ENCODE data around the gene HBP1.

HBP1 gene

DNA sequence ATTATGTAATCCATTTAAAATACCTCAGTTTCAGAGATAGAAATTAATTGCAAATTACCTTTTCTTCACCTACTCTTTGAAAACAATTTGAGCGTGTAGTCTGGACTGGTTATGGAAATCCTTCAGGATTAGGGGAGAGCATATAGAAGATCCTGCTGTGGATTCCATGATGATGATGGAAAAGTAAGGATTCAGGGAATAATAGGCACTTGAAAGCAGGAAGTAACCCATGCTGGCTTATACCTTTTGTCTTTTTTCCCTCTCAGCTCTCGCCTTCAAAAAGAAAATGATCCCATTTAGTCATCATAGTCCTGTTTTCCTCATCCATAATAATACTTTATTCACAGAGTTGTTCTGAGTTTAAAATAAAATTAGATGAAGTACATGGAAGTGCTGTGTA, 4.4 kb downstream of the HBP1 start:
- Histone ChIP-seq H3K36me3 (ENCODE audit: insufficient read depth, insufficient read length, low read length) (no peaks in the 10 kb centered on the region), H3K9ac (ENCODE audit: insufficient read length, low read depth) (no peak overlapping the region), H3K27me3 (ENCODE audit: insufficient read depth, insufficient read length) (no peaks in the 10 kb centered on the region), H3K4me1 (ENCODE audit: insufficient read depth, insufficient read length) (no peaks in the 10 kb centered on the region), H3K9me3 (ENCODE audit: insufficient read depth, low read length) (no peaks in the 10 kb centered on the region), H3K4me3 (ENCODE audit: insufficient read length, low read depth) (no peak overlapping the region)
- TF ChIP-seq YY1 (IDR thresholded peaks at IDR 0.05; ENCODE audit: insufficient read depth, insufficient read length) (no peak), ZNF274 (IDR thresholded peaks at IDR 0.05; ENCODE audit: low read depth, low read length) (no peak), SUZ12 (IDR thresholded peaks at IDR 0.05; ENCODE audit: extremely low read depth, insufficient read depth, insufficient read length) (no peak)
- DNase-seq (ENCODE audit: low read depth, low spot score), result no peak

DNA sequence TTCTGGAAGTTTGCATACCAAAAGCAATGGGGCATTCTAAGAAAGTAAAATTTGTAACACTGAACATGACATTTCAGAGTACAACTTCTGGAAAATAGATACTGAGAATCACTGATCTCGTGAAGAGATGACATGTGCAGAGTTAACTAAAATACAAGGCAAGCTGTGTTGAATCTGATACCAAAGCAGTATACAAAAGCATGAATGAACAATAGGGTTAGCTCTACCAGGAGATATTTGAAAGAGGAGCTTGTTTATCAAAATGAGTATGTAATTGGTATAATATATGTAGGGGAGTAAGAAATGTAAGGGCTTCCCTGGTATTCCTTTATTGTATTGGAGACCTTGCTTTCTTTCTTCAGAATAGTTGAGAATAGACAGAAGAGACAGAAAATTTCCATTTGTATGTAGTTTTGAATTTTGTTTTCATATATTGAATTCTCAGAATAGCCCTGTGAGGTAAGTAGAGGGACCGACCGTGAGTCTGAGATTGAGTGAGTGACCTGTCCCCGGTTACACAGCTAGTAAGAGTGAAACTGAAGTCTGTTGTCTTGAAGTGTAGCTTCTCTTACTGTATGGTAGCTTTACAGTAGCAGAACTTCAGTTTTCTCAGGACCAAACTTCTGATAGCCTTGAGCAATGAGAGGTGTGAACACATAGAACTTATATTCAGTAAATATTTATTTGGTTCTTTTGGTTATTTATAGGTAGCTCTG, 5.0 kb downstream of the HBP1 start:
- Histone ChIP-seq H3K4me3 (ENCODE audit: insufficient read length, low read depth) (no peak overlapping the region), H3K36me3 (ENCODE audit: insufficient read depth, insufficient read length, low read length) (no peaks in the 10 kb centered on the region), H3K9ac (ENCODE audit: insufficient read length, low read depth) (no peak overlapping the region), H3K4me1 (ENCODE audit: insufficient read depth, insufficient read length) (no peaks in the 10 kb centered on the region), H3K9me3 (ENCODE audit: insufficient read depth, low read length) (no peaks in the 10 kb centered on the region), H3K27me3 (ENCODE audit: insufficient read depth, insufficient read length) (no peaks in the 10 kb centered on the region)
- no peak for DNase-seq (ENCODE audit: low read depth, low spot score)
- TF ChIP-seq ZNF274 (IDR thresholded peaks at IDR 0.05; ENCODE audit: low read depth, low read length) (no peak), SUZ12 (IDR thresholded peaks at IDR 0.05; ENCODE audit: extremely low read depth, insufficient read depth, insufficient read length) (no peak), YY1 (IDR thresholded peaks at IDR 0.05; ENCODE audit: insufficient read depth, insufficient read length) (no peak)

DNA sequence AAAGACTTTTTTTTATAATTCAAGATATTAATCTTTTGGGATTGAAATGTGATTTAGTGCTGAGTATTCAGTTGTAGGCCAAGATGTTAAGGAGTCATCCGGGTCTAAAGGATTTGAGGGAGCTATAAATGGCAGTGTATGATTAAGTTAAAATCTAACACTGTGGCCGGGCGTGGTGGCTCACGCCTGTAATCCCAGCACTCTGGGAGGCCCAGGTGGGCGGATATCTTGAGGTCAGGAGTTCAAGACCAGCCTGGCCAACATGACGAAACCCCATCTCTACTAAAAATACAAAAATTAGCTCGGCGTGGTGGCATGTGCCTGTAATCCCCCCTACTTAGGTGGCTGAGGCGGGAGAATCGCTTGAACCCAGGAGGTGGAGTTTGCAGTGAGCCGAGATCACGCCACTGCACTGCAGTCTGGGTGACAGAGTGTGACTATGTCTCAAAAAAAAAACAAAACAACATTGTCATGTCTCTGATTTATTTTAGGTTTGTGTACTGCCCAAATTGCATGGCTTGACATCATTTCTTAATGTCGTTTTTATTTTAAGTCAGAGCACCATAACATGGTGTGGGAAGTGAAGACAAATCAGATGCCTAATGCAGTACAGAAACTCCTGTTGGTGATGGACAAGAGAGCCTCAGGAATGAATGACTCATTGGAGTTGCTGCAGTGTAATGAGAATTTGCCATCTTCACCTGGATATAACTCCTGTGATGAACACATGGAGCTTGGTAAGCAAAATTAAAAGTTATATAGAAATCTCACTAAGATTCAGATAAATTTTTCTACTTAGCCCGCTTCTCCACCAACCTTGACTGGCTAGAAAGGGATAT, 10.7 kb downstream of the HBP1 start:
- peaks cover 7% of the 10 kb centered on the region for H3K36me3 ChIP-seq (ENCODE audit: insufficient read depth, insufficient read length, low read length)
- H3K27me3 ChIP-seq (ENCODE audit: insufficient read depth, insufficient read length), result no peaks in the 10 kb centered on the region
- H3K4me3 ChIP-seq (ENCODE audit: insufficient read length, low read depth), result no peak overlapping the region
- DNase-seq (ENCODE audit: low read depth, low spot score), result no peak
- no peaks in the 10 kb centered on the region for H3K9me3 ChIP-seq (ENCODE audit: insufficient read depth, low read length)
- TF ChIP-seq ZNF274 (IDR thresholded peaks at IDR 0.05; ENCODE audit: low read depth, low read length) (no peak), YY1 (IDR thresholded peaks at IDR 0.05; ENCODE audit: insufficient read depth, insufficient read length) (no peak), SUZ12 (IDR thresholded peaks at IDR 0.05; ENCODE audit: extremely low read depth, insufficient read depth, insufficient read length) (no peak)
- no peaks in the 10 kb centered on the region for H3K4me1 ChIP-seq (ENCODE audit: insufficient read depth, insufficient read length)
- H3K9ac ChIP-seq (ENCODE audit: insufficient read length, low read depth), result no peak overlapping the region

DNA sequence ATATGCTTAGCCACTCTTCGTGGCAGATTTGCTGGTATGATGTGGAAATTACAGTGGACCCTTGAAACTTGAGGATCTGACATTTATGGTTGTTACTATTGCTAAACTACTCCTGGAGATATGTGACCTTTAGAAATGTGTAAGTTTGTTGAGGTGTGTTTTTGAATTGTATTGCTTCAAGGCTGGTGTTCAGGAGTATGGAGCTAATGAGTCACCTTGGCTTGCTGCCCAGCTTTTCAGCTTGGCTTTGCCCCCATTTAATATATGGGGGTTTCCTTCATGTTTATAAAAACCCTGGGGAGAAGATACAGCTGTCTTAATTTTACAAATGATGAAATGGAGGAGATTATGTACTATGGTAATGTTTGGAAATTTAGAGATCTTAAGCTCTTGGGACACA, 11.6 kb downstream of the HBP1 start:
- Histone ChIP-seq H3K27me3 (ENCODE audit: insufficient read depth, insufficient read length) (no peaks in the 10 kb centered on the region), H3K4me1 (ENCODE audit: insufficient read depth, insufficient read length) (no peaks in the 10 kb centered on the region), H3K9ac (ENCODE audit: insufficient read length, low read depth) (no peak overlapping the region), H3K9me3 (ENCODE audit: insufficient read depth, low read length) (no peaks in the 10 kb centered on the region), H3K4me3 (ENCODE audit: insufficient read length, low read depth) (no peak overlapping the region), H3K36me3 (ENCODE audit: insufficient read depth, insufficient read length, low read length) (peaks cover 7% of the 10 kb centered on the region)
- no peak for DNase-seq (ENCODE audit: low read depth, low spot score)
- TF ChIP-seq SUZ12 (IDR thresholded peaks at IDR 0.05; ENCODE audit: extremely low read depth, insufficient read depth, insufficient read length) (no peak), YY1 (IDR thresholded peaks at IDR 0.05; ENCODE audit: insufficient read depth, insufficient read length) (no peak), ZNF274 (IDR thresholded peaks at IDR 0.05; ENCODE audit: low read depth, low read length) (no peak)

DNA sequence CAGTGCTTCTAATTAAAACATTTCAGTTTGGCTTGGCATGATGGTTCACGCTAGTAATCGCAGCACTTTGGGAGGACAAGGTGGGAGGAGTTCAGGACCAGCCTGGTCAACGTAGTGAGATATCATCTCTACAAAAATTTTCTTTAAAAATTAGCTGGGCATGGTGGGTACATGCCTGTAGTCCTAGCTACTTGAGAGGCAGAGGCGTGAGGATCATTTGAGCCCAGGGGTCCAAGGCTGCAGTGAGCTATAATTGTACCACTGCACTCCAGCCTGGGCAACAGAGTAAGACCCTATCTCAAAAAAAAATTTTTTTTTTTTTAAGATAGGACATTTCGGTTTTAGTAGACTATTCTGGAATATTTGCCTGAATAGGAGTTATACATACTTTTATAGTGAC, 12.4 kb downstream of the HBP1 start:
- no peak for DNase-seq (ENCODE audit: low read depth, low spot score)
- no peaks in the 10 kb centered on the region for H3K27me3 ChIP-seq (ENCODE audit: insufficient read depth, insufficient read length)
- no peak overlapping the region for H3K4me3 ChIP-seq (ENCODE audit: insufficient read length, low read depth)
- H3K36me3 ChIP-seq (ENCODE audit: insufficient read depth, insufficient read length, low read length), result peaks cover 8% of the 10 kb centered on the region
- no peaks in the 10 kb centered on the region for H3K4me1 ChIP-seq (ENCODE audit: insufficient read depth, insufficient read length)
- no peak for TF ChIP-seq ZNF274 (IDR thresholded peaks at IDR 0.05; ENCODE audit: low read depth, low read length)
- TF ChIP-seq YY1 (IDR thresholded peaks at IDR 0.05; ENCODE audit: insufficient read depth, insufficient read length), result no peak
- no peak for TF ChIP-seq SUZ12 (IDR thresholded peaks at IDR 0.05; ENCODE audit: extremely low read depth, insufficient read depth, insufficient read length)
- no peak overlapping the region for H3K9ac ChIP-seq (ENCODE audit: insufficient read length, low read depth)
- no peaks in the 10 kb centered on the region for H3K9me3 ChIP-seq (ENCODE audit: insufficient read depth, low read length)

DNA sequence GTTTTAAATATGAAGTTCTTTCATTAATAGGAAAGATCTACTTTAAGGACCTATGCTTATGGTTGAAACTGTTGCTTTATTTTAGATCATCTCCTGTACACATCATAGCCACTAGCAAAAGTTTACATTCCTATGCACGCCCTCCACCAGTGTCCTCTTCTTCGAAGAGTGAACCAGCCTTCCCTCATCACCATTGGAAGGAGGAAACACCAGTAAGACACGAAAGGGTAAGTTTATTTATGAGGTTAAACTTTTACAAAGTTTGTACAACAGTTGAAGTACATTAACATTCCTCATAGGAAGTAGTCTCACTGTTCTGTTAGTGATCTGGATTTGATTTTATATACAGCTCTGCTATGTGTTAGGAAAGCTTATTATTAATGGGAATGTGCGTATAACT, 16.9 kb downstream of the HBP1 start:
- Histone ChIP-seq H3K9me3 (ENCODE audit: insufficient read depth, low read length) (no peaks in the 10 kb centered on the region), H3K36me3 (ENCODE audit: insufficient read depth, insufficient read length, low read length) (peaks cover 17% of the 10 kb centered on the region), H3K4me1 (ENCODE audit: insufficient read depth, insufficient read length) (no peaks in the 10 kb centered on the region), H3K4me3 (ENCODE audit: insufficient read length, low read depth) (no peak overlapping the region), H3K27me3 (ENCODE audit: insufficient read depth, insufficient read length) (no peaks in the 10 kb centered on the region), H3K9ac (ENCODE audit: insufficient read length, low read depth) (no peak overlapping the region)
- no peak for TF ChIP-seq SUZ12 (IDR thresholded peaks at IDR 0.05; ENCODE audit: extremely low read depth, insufficient read depth, insufficient read length)
- TF ChIP-seq ZNF274 (IDR thresholded peaks at IDR 0.05; ENCODE audit: low read depth, low read length), result no peak
- no peak for TF ChIP-seq YY1 (IDR thresholded peaks at IDR 0.05; ENCODE audit: insufficient read depth, insufficient read length)
- no peak for DNase-seq (ENCODE audit: low read depth, low spot score)

DNA sequence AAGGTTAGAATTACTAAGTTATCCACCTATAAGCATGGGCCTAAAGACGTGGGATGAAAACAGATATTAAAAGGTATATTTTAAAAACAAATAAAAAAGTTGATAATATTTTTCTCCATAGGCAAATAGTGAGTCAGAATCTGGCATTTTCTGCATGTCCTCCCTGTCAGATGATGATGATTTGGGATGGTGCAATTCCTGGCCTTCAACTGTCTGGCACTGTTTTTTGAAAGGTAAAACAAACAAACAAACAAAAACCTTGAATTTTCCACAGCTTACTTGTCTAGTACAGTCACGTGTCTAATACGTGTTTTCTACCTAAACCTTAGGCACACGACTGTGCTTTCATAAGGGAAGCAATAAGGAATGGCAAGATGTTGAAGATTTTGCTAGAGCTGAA, 17.4 kb downstream of the HBP1 start:
- no peak for DNase-seq (ENCODE audit: low read depth, low spot score)
- no peaks in the 10 kb centered on the region for H3K27me3 ChIP-seq (ENCODE audit: insufficient read depth, insufficient read length)
- H3K9ac ChIP-seq (ENCODE audit: insufficient read length, low read depth), result no peak overlapping the region
- TF ChIP-seq YY1 (IDR thresholded peaks at IDR 0.05; ENCODE audit: insufficient read depth, insufficient read length) (no peak), ZNF274 (IDR thresholded peaks at IDR 0.05; ENCODE audit: low read depth, low read length) (no peak), SUZ12 (IDR thresholded peaks at IDR 0.05; ENCODE audit: extremely low read depth, insufficient read depth, insufficient read length) (no peak)
- H3K36me3 ChIP-seq (ENCODE audit: insufficient read depth, insufficient read length, low read length), result peaks cover 17% of the 10 kb centered on the region
- H3K9me3 ChIP-seq (ENCODE audit: insufficient read depth, low read length), result no peaks in the 10 kb centered on the region
- H3K4me3 ChIP-seq (ENCODE audit: insufficient read length, low read depth), result no peak overlapping the region
- H3K4me1 ChIP-seq (ENCODE audit: insufficient read depth, insufficient read length), result no peaks in the 10 kb centered on the region

Data from NT2/D1 (cell line).